Measurements from ENCODE around the gene FUCA1.

The FUCA1 gene

DNA sequence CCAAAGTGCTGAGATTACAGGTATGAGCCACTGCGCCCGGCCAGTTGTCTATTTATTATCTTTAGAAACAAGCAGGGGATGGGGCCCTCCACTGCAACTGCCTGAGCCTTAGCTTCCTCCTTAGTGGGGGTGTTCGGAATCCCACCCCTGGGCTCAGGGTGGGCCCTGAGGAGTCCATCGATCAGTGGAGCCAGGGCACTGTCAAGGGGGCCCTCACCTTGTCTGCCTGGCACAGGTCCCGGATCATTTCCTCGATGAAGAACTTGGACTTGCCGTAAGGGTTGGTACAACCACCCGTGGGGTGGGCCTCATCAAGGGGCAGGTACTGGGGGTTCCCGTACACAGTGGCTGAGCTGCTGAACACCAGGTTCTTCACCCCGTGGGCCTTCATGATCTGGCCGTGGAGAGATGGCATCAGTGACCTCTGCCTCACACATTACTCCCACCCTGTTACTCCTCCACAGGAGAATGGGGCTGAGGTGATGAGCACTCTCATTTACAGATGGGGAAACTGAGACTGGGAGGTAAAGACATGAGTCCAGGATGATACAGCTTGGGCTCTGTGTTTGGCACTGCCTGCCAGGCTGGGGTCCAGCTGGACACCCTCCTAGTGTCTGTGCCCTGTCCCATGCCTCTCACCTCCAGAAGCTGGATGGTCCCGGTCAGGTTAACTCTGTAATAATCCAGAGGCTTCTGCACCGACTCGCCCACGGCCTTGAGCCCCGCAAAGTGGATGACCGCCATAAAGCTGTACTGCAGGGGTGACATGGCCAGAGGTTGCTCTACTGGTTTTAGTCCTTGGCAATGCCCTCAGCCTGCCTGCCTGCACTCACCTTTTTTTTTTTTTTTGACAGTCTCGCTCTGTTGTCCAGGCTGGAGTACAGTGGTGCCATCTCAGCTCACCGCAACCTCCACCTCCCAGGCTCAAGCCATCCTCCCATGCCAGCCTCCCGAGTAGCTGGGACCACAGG, 70.3 kb downstream of the FUCA1 start:
- Histone ChIP-seq H3K9me2 (ENCODE audit: low read depth, low read length) (no peaks in the 10 kb centered on the region), H3K4me1 (ENCODE audit: insufficient read depth, low read length, severe bottlenecking) (peaks cover 26% of the 10 kb centered on the region), H4K20me1 (ENCODE audit: insufficient read depth, low read length) (no peaks in the 10 kb centered on the region), H3K4me2 (ENCODE audit: low read length) (no peak overlapping the region), H3K27me3 (ENCODE audit: insufficient read depth, low read length) (no peaks in the 10 kb centered on the region), H3K9me3 (ENCODE audit: low read length) (no peaks in the 10 kb centered on the region), H3K4me3 (ENCODE audit: low read depth, low read length, poor library complexity, severe bottlenecking) (no peak overlapping the region), H3K27ac (ENCODE audit: low read depth, low read length, poor library complexity, severe bottlenecking) (no peak overlapping the region), H3F3A (ENCODE audit: insufficient read depth, low read length) (no peaks in the 10 kb centered on the region), H2AFZ (ENCODE audit: low read length) (no peak overlapping the region), H3K9ac (ENCODE audit: low read length) (no peak overlapping the region), H3K36me3 (ENCODE audit: insufficient read depth, low read length) (peaks cover 20% of the 10 kb centered on the region; the same call in 1 of the 2 replicates), H3K79me2 (ENCODE audit: insufficient read depth, low read length) (no peaks in the 10 kb centered on the region)
- no peak for TF ChIP-seq EZH2 (IDR thresholded peaks at IDR 0.05; ENCODE audit: borderline replicate concordance, low read length)
- TF ChIP-seq, protein P1, sequence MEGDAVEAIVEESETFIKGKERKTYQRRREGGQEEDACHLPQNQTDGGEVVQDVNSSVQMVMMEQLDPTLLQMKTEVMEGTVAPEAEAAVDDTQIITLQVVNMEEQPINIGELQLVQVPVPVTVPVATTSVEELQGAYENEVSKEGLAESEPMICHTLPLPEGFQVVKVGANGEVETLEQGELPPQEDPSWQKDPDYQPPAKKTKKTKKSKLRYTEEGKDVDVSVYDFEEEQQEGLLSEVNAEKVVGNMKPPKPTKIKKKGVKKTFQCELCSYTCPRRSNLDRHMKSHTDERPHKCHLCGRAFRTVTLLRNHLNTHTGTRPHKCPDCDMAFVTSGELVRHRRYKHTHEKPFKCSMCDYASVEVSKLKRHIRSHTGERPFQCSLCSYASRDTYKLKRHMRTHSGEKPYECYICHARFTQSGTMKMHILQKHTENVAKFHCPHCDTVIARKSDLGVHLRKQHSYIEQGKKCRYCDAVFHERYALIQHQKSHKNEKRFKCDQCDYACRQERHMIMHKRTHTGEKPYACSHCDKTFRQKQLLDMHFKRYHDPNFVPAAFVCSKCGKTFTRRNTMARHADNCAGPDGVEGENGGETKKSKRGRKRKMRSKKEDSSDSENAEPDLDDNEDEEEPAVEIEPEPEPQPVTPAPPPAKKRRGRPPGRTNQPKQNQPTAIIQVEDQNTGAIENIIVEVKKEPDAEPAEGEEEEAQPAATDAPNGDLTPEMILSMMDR (IDR thresholded peaks at IDR 0.05; ENCODE audit: low read length) = no peak

DNA sequence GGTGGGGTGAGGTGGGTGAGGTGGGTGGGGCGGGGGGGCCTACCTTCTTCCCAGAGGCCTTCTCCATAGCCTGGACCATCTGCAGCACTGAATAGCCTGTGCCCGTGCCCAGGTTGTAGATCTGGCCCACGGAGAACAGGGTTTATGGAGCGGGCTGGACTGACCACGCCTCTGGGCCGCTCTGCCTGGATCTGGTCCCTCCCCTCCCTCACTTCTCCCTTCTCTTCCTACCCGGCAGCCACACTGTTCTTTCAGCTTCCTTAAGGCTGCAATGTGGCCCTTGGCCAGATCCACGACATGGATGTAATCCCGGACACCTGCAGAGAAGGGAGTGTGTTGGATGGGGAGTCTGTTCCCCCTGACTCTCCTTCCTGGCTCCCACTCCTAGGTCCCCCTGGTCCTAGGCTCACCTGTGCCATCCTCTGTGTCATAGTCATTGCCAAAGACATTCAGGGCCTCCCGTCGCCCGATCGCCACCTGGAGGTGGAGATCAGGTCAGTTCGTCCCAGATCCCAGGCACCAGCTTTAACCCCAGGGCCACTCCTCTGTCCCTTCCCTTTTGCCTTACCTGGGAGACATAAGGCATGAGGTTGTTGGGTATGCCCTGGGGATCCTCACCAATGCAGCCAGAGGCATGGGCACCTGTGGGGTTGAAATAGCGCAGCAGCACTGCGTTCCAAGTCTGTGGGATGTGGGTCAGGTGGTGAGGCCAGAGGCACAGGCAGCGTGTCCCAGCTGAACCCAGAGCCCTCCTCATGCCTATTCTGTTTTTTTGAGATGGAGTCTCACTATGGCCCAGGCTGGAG, 71.4 kb downstream of the FUCA1 start:
- TF ChIP-seq, protein P1 (IDR thresholded peaks at IDR 0.05; ENCODE audit: low read length) = peak; percentile 43; the same call in 1 of the 2 replicates
- no peak for TF ChIP-seq EZH2 (IDR thresholded peaks at IDR 0.05; ENCODE audit: borderline replicate concordance, low read length)
- Histone ChIP-seq H3K9me2 (ENCODE audit: low read depth, low read length) (no peaks in the 10 kb centered on the region), H3F3A (ENCODE audit: insufficient read depth, low read length) (no peaks in the 10 kb centered on the region), H3K4me1 (ENCODE audit: insufficient read depth, low read length, severe bottlenecking) (peaks cover 36% of the 10 kb centered on the region), H3K9ac (ENCODE audit: low read length) (no peak overlapping the region), H3K9me3 (ENCODE audit: low read length) (no peaks in the 10 kb centered on the region), H3K4me3 (ENCODE audit: low read depth, low read length, poor library complexity, severe bottlenecking) (no peak overlapping the region), H2AFZ (ENCODE audit: low read length) (no peak overlapping the region), H3K27ac (ENCODE audit: low read depth, low read length, poor library complexity, severe bottlenecking) (no peak overlapping the region), H3K4me2 (ENCODE audit: low read length) (no peak overlapping the region), H4K20me1 (ENCODE audit: insufficient read depth, low read length) (no peaks in the 10 kb centered on the region), H3K36me3 (ENCODE audit: insufficient read depth, low read length) (peaks cover 20% of the 10 kb centered on the region; the same call in 1 of the 2 replicates), H3K27me3 (ENCODE audit: insufficient read depth, low read length) (no peaks in the 10 kb centered on the region), H3K79me2 (ENCODE audit: insufficient read depth, low read length) (peaks cover 2% of the 10 kb centered on the region; the same call in 1 of the 2 replicates)

DNA sequence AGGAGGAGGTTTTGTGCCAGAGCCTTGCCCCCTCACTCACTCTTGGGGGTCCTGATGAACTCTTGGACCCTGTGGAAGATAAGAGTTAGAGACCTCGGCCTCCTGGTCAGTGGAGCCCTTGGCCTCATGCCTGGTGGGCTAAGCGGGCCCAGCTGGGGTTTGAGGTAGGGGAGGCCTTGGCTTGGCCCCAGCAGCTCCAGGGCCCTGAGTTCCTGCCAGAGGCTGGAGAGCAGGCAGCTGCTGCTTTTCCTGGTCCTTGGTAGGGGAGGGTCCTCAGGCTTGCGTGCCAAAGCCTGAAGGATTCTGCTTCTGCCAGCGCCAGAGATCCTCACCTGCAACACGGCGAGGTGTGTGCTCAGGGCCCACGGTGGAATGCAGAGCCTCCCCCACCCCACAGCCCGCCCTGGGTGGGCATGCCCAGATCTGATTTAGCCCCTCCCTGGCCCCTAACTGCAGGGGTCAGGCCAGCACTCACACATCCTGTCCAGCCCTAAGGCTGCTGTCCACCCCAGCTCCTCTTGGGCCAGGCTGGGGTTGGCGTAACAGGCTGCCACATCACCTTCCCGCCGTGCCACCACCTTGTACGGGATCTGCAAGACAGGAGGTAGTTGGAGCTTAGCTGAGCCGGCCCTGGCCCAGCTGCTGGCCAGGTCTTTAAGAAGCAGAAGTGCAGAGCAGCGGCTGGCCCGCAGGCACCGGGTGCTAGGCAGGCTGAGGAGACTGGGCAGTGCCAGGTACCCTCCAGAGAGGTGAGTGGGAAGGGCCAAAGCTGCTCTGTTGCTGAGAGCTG, 72.2 kb downstream of the FUCA1 start:
- Histone ChIP-seq H3K9me2 (ENCODE audit: low read depth, low read length) (no peaks in the 10 kb centered on the region), H2AFZ (ENCODE audit: low read length) (no peak overlapping the region), H3K9me3 (ENCODE audit: low read length) (no peaks in the 10 kb centered on the region), H3K4me1 (ENCODE audit: insufficient read depth, low read length, severe bottlenecking) (peaks cover 32% of the 10 kb centered on the region), H3F3A (ENCODE audit: insufficient read depth, low read length) (no peaks in the 10 kb centered on the region), H3K9ac (ENCODE audit: low read length) (no peak overlapping the region), H3K27ac (ENCODE audit: low read depth, low read length, poor library complexity, severe bottlenecking) (no peak overlapping the region), H3K4me2 (ENCODE audit: low read length) (no peak overlapping the region), H3K36me3 (ENCODE audit: insufficient read depth, low read length) (peaks cover 20% of the 10 kb centered on the region; the same call in 1 of the 2 replicates), H3K79me2 (ENCODE audit: insufficient read depth, low read length) (peaks cover 6% of the 10 kb centered on the region; the same call in 1 of the 2 replicates), H4K20me1 (ENCODE audit: insufficient read depth, low read length) (no peaks in the 10 kb centered on the region), H3K4me3 (ENCODE audit: low read depth, low read length, poor library complexity, severe bottlenecking) (no peak overlapping the region), H3K27me3 (ENCODE audit: insufficient read depth, low read length) (no peaks in the 10 kb centered on the region)
- no peak for TF ChIP-seq EZH2 (IDR thresholded peaks at IDR 0.05; ENCODE audit: borderline replicate concordance, low read length)
- TF ChIP-seq, protein P1 (IDR thresholded peaks at IDR 0.05; ENCODE audit: low read length) = no peak

Data from OCI-LY1 (cell line).